H1 (cell line): ENCODE data around the gene NFASC.

Source experiments
- BCL11A ChIP-seq, 2 experiments: IDR thresholded peaks; one replicate each; pipeline ENCODE4 v1.6.1; 2011; ENCODE audit warnings: low read depth in 2 of 2, low read length in 2 of 2, mild to moderate bottlenecking in 2 of 2
- BRCA1 ChIP-seq: IDR thresholded peaks from 2 replicates; pipeline ENCODE4 v1.6.1; 2012; ENCODE audit warnings: low read depth, low read length, improper control_type of control experiment
- CTCF ChIP-seq, 3 experiments: IDR thresholded peaks; 1 replicate in 2 of 3; 2 replicates in 1 of 3; pipeline versions ENCODE4 v1.5.1 to v1.6.1; 2011; ENCODE audit warnings: low read length in 3 of 3, mild to moderate bottlenecking in 3 of 3, inconsistent platforms in 2 of 3, low read depth in 1 of 3, moderate library complexity in 1 of 3; ENCODE audit not compliant: insufficient read depth in 1 of 3; ENCODE audit errors: control extremely low read depth in 1 of 3
- EZH2 ChIP-seq: fragments of 200-600 bp; sonication (generic); IDR thresholded peaks from 2 replicates; pipeline ENCODE4 v1.7.1; 2012; ENCODE audit warnings: low read depth, mild to moderate bottlenecking, moderate library complexity, low read length, inconsistent platforms; ENCODE audit not compliant: severe bottlenecking
- FOSL1 ChIP-seq: IDR thresholded peaks from 2 replicates; pipeline ENCODE4 v1.6.1; 2011; ENCODE audit warnings: mild to moderate bottlenecking, low read depth, low read length, moderate library complexity; ENCODE audit not compliant: insufficient read depth
- GABPA ChIP-seq: IDR thresholded peaks from 2 replicates; pipeline ENCODE4 v1.6.1; 2011; ENCODE audit warnings: mild to moderate bottlenecking, low read length, moderate library complexity, borderline replicate concordance; ENCODE audit not compliant: insufficient read depth
- GTF2F1 ChIP-seq: IDR thresholded peaks from 2 replicates; pipeline ENCODE4 v1.6.1; 2012; ENCODE audit warnings: low read depth, low read length, improper control_type of control experiment, borderline replicate concordance
- JUN ChIP-seq: IDR thresholded peaks from 2 replicates; pipeline ENCODE4 v1.6.1; 2011; ENCODE audit warnings: low read depth, mild to moderate bottlenecking, improper control_type of control experiment, low read length
- POLR2AphosphoS5 ChIP-seq: IDR thresholded peaks from 2 replicates; pipeline ENCODE4 v1.6.1; 2011; ENCODE audit warnings: low read depth, low read length
- RAD21 ChIP-seq, 2 experiments: IDR thresholded peaks in 1 of 2; conservative IDR thresholded peaks in 1 of 2; 2 replicates each; pipeline ENCODE4 v1.6.1; 2011; ENCODE audit warnings: low read depth in 2 of 2, low read length in 2 of 2, improper control_type of control experiment in 1 of 2, inconsistent platforms in 1 of 2, mild to moderate bottlenecking in 1 of 2, moderate library complexity in 1 of 2
- RFX5 ChIP-seq: IDR thresholded peaks from 2 replicates; pipeline ENCODE4 v1.6.1; 2011; ENCODE audit warnings: low read depth, low read length, improper control_type of control experiment, borderline replicate concordance
- TAF7 ChIP-seq: optimal IDR thresholded peaks from 2 replicates; pipeline ENCODE3; 2011; ENCODE audit warnings: low read depth, mild to moderate bottlenecking, inconsistent platforms, low read length, moderate library complexity, borderline replicate concordance
- USF2 ChIP-seq: IDR thresholded peaks from 2 replicates; pipeline ENCODE4 v1.6.1; 2011; ENCODE audit warnings: low read length, improper control_type of control experiment
- ZNF274 ChIP-seq: IDR thresholded peaks from 2 replicates; pipeline ENCODE4 v1.7.0; 2012; ENCODE audit warnings: low read length, borderline replicate concordance; ENCODE audit errors: extremely low read depth

- no peak for TF ChIP-seq FOSL1
- no peak for TF ChIP-seq TAF7
- no peak for TF ChIP-seq GTF2F1
- no peak for TF ChIP-seq EZH2
- TF ChIP-seq CTCF (IDR thresholded peaks at IDR 0.05; ENCODE audit: control extremely low read depth in 1 of 3, insufficient read depth in 1 of 3, low read depth in 1 of 3, low read length in 3 of 3) = no peak
- no peak for TF ChIP-seq POLR2AphosphoS5
- TF ChIP-seq BCL11A (IDR thresholded peaks at IDR 0.05; ENCODE audit: low read depth in 2 of 2, low read length in 2 of 2) = no peak
- no peak for TF ChIP-seq JUN
- no peak for TF ChIP-seq USF2
- TF ChIP-seq BRCA1 = no peak
- no peak for TF ChIP-seq RAD21 (IDR thresholded peaks at IDR 0.05 in 1 of 2, conservative IDR thresholded peaks at IDR 0.05 in 1 of 2; ENCODE audit: low read depth in 2 of 2, low read length in 2 of 2)
- no peak for TF ChIP-seq RFX5
- no peak for TF ChIP-seq ZNF274
- no peak for TF ChIP-seq GABPA
These were observed 2.5 kb downstream of the NFASC start for GRCh38 chr1:204873176-204873575.
